Stomach (tissue), 4 donors: ENCODE results near the gene MAPK8IP3.

Source experiments
- CTCF ChIP-seq, 7 experiments: fragments of 450-650 bp in 4 of 7; fragments of 200-600 bp in 3 of 7; sonication (generic) in 3 of 7; IDR thresholded peaks; one replicate each; pipeline ENCODE4 v1.5.1; 2016 to 2019; ENCODE audit warnings: antibody characterized with exemption in 7 of 7, control low read depth in 2 of 7, mild to moderate bottlenecking in 1 of 7
- EP300 ChIP-seq: sonication (generic); formaldehyde crosslinking; IDR thresholded peaks from one replicate; pipeline ENCODE4 v1.6.1; 2017; ENCODE audit warnings: antibody characterized with exemption
- POLR2AphosphoS5 ChIP-seq, 3 donors: sonication (generic); formaldehyde crosslinking; IDR thresholded peaks; one replicate each; pipeline ENCODE4 v1.6.1; 2016; ENCODE audit warnings: antibody characterized with exemption in 3 of 3

DNA sequence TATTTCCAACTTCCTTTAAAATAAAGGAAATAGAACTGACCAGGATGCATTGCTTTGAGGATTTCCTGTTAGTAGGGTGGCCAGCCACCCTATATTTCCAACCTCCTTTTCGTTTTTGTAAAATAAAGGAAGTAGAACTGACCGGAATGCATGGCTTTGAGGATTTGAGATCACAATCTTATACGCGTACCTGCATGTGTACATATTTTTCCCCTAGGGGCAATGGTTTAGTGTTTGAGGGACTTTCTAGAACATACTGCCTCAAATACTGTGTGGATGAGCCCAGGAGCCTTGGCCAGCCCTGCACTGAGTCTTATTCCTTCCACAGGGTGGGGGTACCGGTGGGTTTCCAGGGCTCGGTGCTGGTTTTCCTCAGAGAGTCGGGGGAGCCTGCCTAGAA, 25.6 kb downstream of the MAPK8IP3 start:
- TF ChIP-seq EP300: no peak
- no peak for TF ChIP-seq POLR2AphosphoS5 (IDR thresholded peaks at IDR 0.05)
- TF ChIP-seq CTCF (IDR thresholded peaks at IDR 0.05): no peak
